Stimulated activated CD4-positive, alpha-beta T cell treated with anti-CD3 and anti-CD28 coated beads, Interleukin-4, amount 100 ng/mL, for 48 hours (primary cell): ENCODE measurements around the gene DNAH11.
"Not testable (repeated sequence)": the region's sequence is repeated elsewhere in the genome, so short reads cannot be mapped to it uniquely, and the experiment has no call there.

Experiments used
- DNase-seq, 2 donors: peaks; one replicate each; pipeline ENCODE4 v3.0.0-alpha.2; 2020; ENCODE audit warnings: low read depth in 2 of 2

Gene DNAH11

GRCh38 chr7:21542891-21543527, at the start of gene DNAH11:
DNAH11 (plus strand) TSS chr7:21543039; CDS start chr7:21543246, 207 bp downstream.
- DNase-seq: peak; percentile 7 to 12

GRCh38 chr7:21495731-21496130, 47.1 kb upstream of the DNAH11 start:
- DNase-seq: no peak

- DNase-seq: no peak
Observed at GRCh38 chr7:21497072-21497471, 45.8 kb upstream of the DNAH11 start.

- DNase-seq: no peak
Observed at GRCh38 chr7:21500117-21500832, 42.6 kb upstream of the DNAH11 start.

GRCh38 chr7:21504021-21504420, 38.8 kb upstream of the DNAH11 start:
- no peak for DNase-seq

- peak; percentile 15 to 32 for DNase-seq
Observed at GRCh38 chr7:21507627-21508343, 35.1 kb upstream of the DNAH11 start.

GRCh38 chr7:21508538-21508937, 34.3 kb upstream of the DNAH11 start:
- DNase-seq: no peak

- no peak for DNase-seq
Observed at GRCh38 chr7:21514062-21514461, 28.8 kb upstream of the DNAH11 start.

GRCh38 chr7:21524680-21525079, 18.2 kb upstream of the DNAH11 start:
- no peak for DNase-seq

- DNase-seq: no peak
Observed at GRCh38 chr7:21526007-21526406, 16.8 kb upstream of the DNAH11 start.

- DNase-seq: no peak
Observed at GRCh38 chr7:21526448-21526847, 16.4 kb upstream of the DNAH11 start.

- not testable (repeated sequence) for DNase-seq
Observed at GRCh38 chr7:21532485-21532884, 10.4 kb upstream of the DNAH11 start.

GRCh38 chr7:21533646-21534045, 9.2 kb upstream of the DNAH11 start:
- DNase-seq: not testable (repeated sequence)

GRCh38 chr7:21536445-21537118, 6.3 kb upstream of the DNAH11 start:
- not testable (repeated sequence) for DNase-seq

- DNase-seq: no peak
Observed at GRCh38 chr7:21538936-21539495, 3.8 kb upstream of the DNAH11 start.

- no peak for DNase-seq
Observed at GRCh38 chr7:21543528-21544302, 876 bp downstream of the DNAH11 start.

- no peak for DNase-seq
Observed at GRCh38 chr7:21544303-21544656, 1.4 kb downstream of the DNAH11 start.

GRCh38 chr7:21544715-21545114, 1.9 kb downstream of the DNAH11 start:
- DNase-seq: no peak

- DNase-seq: no peak
Observed at GRCh38 chr7:21547501-21547900, 4.7 kb downstream of the DNAH11 start.

- DNase-seq: no peak
Observed at GRCh38 chr7:21548491-21548890, 5.7 kb downstream of the DNAH11 start.

GRCh38 chr7:21550076-21550475, 7.2 kb downstream of the DNAH11 start:
- DNase-seq: no peak
